ACHN (cell line): ENCODE measurements around the gene PCIF1.

Source experiments
- DNase-seq: peaks from one replicate; pipeline ENCODE4 v3.0.0-alpha.2; 2015
- in situ Hi-C: cut with HindIII; loops from 2 replicates; pipeline ENCODE4 v1.10.0; 2017; ENCODE audit warnings: low sequenced_read_pairs, low pct_ligation_motif_present, low pct_unique_long_range_greater_than_20kb

PCIF1 gene

DNA sequence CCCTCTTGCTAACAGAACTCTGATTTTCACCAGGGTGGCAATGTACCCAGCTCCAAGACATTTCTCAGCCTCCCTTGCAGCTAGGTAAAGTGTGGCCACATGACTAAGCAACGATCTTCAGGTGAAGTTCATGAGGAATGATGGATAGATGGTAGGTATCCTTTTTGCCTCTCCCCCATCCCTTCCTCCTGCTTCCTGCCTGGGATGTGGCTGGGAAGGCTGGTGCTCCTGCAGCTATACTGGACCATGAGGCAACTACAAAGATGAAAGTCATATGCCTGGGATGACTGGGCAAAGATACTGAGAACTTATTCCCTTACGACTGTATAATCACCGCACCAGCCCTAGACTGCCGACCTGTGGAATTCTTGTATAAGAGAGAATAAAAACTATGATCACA is 24.1 kb downstream of the PCIF1 start:
- in situ Hi-C loops = no loop called here
- no peak for DNase-seq

DNA sequence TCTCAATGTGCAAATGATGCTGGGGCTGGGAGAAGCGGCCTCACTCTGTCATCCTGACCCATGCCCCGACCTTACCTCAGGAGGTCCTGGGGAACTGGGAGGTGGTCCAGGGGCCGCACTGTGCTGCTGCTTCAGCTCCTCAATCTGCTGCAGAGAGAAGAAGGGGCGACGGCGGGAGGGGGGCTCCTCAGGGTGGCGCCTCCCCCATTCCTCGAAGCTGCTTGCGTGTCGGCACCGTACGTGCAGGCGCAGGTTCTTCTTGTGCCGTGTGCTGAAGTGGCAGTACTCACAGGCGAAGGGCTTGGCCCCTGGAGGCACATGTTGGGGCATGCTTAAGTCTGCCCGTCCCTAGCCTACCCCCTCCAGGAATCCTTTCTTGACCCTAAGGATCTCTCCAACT is 24.6 kb downstream of the PCIF1 start:
- DNase-seq = no peak
- in situ Hi-C loops = no loop called here

DNA sequence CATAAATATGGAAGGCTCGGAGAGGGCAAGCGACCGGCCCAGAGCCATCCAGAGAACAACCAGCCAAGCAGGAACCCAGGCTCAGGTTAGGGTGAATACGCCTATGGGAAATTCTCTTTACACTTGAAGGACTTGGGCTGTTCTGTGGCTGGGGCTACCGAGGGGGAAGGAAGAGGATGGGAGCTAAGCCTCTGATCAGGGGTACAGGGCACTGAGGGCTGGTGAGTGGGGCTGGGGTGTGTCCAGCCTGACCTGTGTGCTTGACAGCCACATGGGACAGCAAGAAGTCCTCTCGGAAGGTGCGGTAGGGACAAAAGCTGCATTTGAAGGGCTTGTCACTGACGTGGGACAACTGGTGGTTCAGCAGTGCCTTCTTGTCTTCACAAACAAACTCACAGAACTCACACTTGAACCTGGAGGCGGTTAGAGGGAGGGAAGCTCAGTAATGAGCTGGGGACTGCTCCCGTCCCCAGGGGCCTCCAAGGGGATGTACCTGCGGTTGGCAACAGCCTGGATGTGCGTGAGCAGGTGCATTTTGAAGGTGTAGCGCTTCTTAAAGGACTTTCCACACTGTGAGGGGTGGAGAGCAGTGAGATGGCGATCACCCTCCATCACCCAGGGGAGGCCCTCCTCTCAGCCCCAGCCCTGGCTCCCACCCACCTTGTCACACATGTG is 25.6 kb downstream of the PCIF1 start:
- in situ Hi-C loops = no loop called here
- no peak for DNase-seq

DNA sequence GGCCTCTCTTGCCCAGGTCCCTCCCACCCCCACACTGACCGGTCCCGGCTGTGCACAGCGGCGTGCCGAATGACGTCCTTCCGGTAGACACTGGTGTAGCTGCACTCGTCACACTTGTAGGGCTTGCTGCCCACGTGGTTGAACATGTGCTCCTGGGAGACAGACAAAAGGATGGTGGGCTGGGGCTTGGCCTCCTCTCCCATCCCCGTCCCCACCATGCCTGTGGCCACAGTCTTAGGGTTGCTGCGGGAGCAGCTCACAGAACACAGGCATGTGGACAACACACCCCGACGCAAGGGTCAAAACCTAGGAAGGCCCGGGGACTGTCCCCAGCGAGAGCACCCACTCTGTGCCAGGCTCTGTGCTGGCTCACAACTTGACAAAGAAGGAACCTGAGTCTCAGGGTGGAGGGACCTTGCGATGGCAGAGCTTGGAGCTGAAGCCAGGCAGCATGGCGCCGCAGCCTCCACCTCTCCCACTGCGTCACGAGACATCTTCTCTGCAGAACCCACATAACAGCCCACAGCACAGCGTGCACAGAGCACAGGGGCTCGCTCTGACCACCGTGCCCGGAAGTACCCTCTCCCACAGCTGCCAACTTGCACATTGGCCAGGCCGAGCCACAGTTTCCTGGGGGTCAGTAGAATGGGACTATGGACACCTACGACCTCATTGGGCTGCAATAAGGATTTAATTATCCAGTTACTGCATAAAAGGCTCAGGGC is 27.7 kb downstream of the PCIF1 start:
- no peak for DNase-seq
- in situ Hi-C loops = no loop called here

DNA sequence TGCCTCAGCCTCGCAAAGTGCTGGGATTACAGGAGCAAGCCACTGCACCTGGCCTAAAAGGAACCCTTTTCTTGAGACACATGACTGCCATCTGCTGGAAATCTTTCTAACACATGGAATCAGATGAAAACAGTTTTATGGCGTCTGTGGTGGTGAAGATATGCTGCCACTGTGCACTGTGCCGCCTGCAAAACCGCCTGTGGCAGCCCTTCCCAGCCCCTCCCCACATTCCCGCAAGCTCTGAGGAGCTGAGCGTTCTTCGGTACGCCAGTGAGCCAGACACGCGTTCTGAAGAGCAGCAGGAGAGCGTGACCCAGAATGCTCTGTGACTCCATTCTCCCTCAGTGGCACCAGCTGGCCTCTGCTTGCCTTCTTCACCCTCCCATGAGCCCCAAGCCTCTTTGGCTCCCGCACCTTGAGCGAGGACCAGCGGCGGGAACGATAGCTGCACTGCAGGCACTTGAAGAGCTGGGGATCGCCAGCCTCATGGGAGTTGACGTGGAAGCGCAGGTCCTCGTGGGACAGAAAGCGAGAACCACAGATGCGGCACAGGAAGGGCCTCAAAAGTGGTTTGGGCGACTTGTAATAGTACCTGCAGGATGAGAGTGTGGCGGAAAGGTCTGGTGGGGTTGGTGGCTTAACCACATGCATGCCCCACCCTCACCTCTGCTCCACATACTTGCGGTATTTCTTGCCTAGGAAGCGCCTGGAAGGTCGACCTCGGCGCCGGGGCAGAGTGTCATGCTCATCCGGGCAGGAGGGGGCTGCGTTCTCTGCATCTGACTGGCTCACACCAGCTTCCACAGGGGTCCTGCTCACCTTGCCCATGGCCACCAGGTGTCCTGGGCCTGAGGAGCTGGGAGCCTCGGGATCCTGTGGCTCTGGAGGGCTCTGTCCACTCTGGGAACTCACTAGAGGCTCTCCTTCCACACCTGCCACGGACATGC is 28.8 kb downstream of the PCIF1 start:
- peak; percentile 41 for DNase-seq
- in situ Hi-C loops = no loop called here

DNA sequence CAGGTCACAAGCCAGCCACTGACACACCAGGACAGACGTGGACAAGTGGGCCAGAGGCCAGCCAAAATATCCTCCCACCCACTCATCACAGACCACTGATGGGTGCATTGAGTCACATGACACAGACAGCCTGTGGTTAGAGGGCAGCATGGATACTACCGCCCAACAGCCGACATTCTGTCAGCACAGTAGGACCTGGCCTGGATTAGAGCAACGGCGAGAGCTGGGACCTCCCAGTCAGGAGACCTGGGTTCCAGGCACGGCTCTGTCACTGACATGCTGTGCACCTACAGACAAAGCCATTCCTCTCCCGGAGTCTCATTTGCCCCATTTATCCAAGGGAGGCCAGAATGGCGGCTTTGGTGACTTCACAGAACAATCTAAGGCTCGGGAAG is 29.5 kb downstream of the PCIF1 start:
- DNase-seq = no peak
- in situ Hi-C loops = no loop called here

DNA sequence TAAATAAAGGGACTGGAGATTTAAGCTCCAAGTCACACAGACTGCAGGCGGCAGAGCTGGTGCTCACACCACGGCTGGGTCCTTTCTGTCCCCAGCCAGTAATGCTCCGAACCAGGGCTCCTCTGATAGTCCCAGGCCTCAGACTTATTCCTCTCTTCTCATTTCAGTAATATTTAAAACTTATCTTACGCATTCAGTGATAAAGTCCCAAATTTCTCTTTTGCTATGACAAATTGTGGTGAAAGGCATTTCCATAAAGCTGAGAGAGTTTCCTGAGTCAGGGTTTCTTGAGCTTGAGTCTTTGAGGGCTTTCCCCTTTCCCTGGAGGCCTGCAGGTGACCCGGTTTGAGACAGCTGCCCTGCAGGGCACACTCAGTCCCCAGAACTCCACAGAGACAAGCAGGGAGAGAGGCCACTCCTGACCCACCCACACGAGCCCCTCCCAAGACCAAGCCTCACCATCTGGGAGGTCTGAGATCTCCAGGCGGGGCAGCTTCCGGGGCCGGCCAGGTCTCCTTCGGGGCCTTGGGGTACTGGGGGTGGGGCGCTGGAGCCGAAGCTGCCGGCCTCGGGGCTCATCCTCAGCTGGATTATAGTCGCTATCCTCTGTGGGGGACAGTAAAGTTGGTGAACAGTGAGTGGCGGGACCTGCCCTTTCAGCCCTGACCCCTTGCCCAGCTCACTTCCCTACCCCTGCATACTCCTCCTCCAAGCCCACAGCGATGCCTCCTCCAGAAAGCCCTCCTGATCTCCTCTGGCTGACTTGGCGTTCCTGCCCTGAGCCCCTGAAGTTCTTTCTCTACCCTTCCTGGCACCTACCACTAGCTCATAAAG is 30.9 kb downstream of the PCIF1 start:
- in situ Hi-C loops = no loop called here
- DNase-seq = no peak

DNA sequence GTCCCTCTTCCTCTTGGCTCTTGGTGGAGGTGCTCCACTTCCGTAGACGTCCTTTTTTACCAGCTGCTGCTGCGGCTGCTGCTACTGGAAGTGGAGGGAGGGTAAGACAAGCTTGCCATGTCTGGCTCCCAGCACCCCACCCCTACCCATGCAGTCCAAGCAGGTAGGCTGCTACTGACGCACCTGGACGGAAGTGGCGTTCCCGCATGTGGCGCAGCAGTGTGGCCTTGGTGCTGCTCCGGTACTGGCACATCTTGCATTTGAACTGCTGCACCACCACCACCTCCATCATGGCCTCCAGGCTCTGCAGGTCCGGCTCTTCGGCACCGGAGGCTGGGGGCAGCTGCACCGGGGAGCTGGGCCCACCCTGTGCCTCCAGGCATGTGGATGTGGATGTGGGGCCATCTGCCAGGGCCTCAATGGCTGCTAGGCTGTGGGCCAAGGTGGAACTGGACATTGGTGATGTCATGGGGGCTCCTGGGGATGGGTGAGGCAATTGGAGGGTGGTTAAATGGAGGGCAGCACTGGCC is 33.1 kb downstream of the PCIF1 start:
- no peak for DNase-seq
- in situ Hi-C loops = no loop called here

DNA sequence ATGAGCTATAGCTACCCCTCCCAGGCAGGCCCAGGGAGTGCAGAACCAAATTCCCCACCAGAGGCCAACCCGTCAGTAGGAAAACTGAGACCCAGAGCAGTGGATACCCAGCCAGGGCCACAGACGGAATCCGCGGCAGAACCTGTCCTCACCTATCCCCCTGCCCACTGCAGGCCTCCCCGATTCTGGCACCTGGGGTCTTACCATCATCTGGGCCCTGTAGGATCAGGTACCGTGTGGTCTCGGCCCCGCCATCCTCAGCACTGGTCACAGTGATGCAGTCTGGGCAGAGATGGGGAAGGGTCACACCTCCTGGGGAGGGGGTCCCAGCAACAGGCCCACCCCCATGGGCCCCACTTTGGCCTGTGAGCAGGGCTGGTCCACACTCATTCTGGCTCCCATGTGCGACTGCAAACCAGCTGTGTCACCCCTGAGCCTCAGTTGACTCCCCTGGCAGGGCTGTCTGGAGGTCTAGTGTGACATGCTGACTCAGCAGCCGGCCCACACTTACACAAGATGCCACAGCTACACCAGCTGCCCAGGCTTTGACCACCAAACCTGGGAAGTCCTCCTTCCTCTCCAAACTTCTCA is 33.7 kb downstream of the PCIF1 start:
- DNase-seq = no peak
- in situ Hi-C loops = no loop called here

DNA sequence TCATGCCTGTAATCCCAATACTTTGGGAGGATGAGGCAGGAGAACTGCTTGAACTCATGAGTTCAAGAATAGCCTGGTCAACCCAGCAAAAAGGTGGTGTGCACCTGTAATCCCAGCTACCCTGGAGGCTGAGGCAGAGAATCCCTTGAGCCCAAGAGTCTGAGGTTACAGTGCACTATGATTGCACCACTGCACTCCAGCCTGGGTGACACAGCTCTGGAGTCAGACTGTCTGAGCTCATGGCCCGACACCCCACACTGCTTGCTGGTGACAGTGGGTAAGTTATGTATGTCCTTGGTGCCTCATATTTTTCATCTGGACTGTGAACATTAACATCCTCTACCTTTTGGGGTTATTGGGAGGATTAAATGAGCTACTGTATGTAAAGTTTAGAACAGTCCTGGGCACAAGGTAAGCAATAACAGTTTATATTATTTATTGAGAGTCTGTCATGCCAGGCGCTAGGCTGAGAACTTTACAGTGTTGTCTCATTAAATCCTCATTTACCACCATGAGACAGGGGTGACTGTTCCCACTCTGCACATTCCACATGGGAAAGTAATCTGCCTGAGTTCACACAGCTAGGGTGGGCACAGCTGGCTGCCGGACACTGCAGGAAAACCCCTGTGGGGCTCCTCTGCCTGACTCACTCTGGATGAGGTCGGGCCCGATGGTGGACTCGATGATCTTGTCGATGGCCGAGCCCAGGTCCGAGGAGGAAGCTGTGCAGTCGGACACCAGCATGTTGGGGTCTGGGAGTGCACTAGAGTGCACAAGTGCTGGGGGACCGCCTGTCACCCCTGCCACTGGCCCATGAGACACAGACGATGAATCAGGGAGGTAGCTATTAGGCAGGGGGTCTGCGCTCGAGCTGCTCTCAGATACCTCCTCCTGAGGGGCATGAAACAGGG is 34.6 kb downstream of the PCIF1 start:
- DNase-seq = no peak
- in situ Hi-C loops = no loop called here

DNA sequence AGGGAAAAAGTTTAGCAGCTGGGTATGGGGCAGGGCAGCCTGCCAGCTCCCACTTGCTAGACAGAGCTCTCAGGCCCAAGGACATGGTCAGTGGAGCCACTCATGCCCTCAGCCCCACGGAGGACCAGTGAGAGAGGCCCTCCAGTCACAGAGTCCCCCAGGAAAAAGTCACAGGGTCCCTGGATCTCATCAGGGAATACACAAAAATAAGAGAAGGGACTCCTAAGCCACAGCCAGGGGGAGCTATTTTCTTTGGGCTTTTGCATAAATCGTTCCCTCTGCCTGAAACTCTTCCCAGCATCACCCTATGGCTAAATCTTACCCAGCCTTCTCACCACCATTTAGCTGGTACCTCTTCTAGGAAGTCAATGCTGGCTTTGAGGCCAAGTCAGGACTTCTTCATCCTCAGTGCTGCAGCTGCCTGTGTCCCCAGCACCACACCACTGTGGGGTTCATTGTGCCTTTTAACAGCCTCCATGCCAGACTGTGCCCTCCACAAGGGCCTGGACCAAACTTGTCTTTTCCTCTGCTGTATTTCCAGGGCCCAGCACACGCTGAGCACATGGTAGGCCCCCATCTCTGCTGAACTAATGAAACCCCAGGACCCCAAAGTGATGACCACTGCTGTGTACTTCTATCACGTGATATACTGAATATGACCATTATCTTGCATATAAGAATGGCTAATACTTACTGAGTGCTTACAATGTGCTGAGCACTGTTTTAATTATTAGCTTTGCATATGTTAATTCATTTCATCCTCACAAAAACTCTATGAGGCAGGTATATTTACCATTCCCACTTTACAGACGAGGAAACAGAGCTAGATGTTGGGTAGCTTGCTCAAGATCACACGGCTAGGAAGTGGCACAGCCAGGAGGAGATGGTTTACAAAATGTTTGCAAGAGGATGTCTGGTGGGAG is 35.5 kb downstream of the PCIF1 start:
- in situ Hi-C loops = no loop called here

DNA sequence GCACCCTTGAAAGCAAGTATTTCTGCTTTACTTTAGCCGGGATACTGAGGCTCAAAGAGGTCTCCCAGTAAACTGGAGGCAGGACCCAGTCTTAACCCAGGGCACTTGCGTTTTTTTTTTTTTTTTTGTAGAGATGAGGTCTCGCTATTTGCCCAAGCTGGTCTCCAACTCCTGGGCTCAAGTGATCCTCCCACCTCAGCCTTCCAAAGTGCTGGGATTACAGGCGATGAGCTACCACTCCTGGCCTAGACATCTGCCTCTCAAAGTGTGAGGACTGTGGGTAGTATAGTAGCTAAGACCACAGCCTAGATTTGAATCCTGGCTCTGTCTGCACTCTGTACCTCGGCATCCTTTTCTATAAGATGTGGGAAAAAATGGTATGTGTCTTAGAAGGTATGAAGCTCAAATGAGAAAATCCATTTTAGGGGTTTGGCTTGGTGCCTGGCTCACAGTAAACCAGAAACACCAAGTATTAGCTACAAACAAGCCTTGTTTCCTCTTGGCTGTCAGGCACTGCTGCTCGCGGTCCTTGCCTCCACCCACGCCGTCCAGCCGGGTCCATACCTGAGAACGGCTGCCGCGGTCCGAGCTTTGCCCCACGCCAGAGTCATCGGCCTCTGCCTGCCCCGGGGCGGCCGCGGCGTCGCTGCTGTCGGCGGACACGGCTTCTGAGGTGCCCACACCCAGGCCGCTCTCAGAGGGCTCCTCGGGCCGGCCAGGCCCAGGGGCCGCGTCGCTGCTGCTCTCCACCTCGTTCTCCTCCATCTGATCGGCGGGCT is 36.4 kb downstream of the PCIF1 start:
- in situ Hi-C loops = no loop called here
- DNase-seq = no peak

More for the DNA sequence above, 35.5 kb downstream of the PCIF1 start:
- DNase-seq = peak; percentile 63

DNA sequence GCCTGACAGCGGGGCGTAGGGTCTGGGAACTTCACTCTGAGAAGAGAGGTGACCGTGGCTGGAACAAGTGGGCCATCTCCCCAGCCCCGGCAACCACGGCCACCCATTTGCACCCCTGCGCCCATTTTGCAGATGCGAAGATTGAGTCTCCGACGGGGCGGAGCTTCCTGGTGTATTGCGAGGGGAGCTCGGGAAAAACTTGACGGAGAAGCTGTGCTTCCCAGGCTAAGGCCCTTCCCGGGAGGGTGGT is 36.9 kb downstream of the PCIF1 start:
- in situ Hi-C loops = no loop called here
- DNase-seq = no peak

DNA sequence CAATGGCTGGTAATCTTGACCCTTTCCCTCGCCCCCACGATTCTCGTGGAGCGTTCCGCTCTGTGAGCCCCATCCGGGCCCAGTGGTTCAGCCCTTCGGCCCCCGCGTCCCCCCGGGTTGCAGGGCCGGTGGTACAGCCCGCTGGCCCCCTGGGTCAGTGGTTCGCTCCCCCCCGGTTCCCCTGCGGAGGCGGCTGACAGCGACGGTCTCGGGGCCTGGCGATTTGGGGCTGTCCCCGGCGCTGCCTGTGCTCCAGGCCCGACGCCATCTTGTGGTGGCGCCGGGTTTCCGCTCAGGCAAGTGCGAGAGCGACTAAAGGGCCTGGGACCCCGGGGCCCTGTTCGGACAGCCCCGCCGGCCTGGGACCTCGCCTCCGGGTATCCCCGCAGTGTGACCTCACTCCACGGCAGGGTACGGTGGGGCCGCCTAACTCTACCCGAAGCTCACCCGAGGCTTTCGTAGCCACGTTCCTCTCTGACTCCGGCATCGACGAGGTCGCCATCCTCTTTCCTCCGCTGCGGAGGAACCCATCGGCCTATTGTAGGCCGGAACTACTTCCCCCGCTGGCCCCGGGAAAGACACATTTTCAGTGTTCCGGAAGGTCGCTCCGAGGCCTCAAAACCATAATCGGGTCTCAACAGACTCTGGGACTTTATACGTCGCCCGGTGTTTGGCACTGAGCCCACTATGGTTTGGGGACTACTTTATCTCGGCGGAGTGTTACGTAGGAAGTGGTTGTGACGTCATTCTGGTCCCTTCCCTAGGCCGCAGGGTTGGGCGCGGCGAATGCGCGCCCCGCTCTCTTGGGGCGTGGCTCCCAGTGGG is 37.4 kb downstream of the PCIF1 start, which contains the start of gene ZNF335:
ZNF335 (minus strand) TSS at position 529 of the 825 bp plus-strand sequence. CDS start 793 bp downstream, outside the sequence.
- peak; percentile 91 for DNase-seq
- in situ Hi-C loops = no loop called here
